HT-29 (cell line): ENCODE measurements around the gene MSI1. TPM values are rescaled to one million over a fixed set of nuclear protein-coding genes. Genes with fewer than 3 reads are reported as not detected.

Source experiments
- DNase-seq: peaks from one replicate; pipeline ENCODE4 v3.0.0-alpha.2; 2015; ENCODE audit warnings: low spot score
- total RNA-seq: library from RNA; depleted of rRNA; stranded (reverse); fragments of >200 nt; shearing (Covaris generic); gene quantifications from 2 replicates; pipeline ENCODE4 v1.2.3, GENCODE V29; 2014

MSI1 gene
- total RNA-seq, 1 experiment from 2014 or later: not detected

GRCh38 chr12:120377611-120378010 is 8.6 kb upstream of the MSI1 start:
- no peak for DNase-seq

- DNase-seq: no peak
Measured at GRCh38 chr12:120376934-120377572, 8.1 kb upstream of the MSI1 start.

- DNase-seq: no peak
Measured at GRCh38 chr12:120376416-120376815, 7.5 kb upstream of the MSI1 start.

- no peak for DNase-seq
Measured at GRCh38 chr12:120376009-120376408, 7.0 kb upstream of the MSI1 start.

GRCh38 chr12:120373683-120374082 is 4.7 kb upstream of the MSI1 start:
- DNase-seq: no peak

GRCh38 chr12:120370343-120371243 is 1.6 kb upstream of the MSI1 start:
- DNase-seq: no peak

- DNase-seq: no peak
Measured at GRCh38 chr12:120369603-120370342, 809 bp upstream of the MSI1 start.

- no peak for DNase-seq
Measured at GRCh38 chr12:120367924-120368788, 808 bp downstream of the MSI1 start.

- DNase-seq: no peak
Measured at GRCh38 chr12:120367233-120367923, 1.6 kb downstream of the MSI1 start.

GRCh38 chr12:120366845-120367232 is 2.1 kb downstream of the MSI1 start:
- no peak for DNase-seq

- no peak for DNase-seq
Measured at GRCh38 chr12:120366341-120366705, 2.6 kb downstream of the MSI1 start.

- no peak for DNase-seq
Measured at GRCh38 chr12:120365675-120366340, 3.2 kb downstream of the MSI1 start.

- DNase-seq: no peak
Measured at GRCh38 chr12:120364487-120364886, 4.5 kb downstream of the MSI1 start.

- no peak for DNase-seq
Measured at GRCh38 chr12:120363274-120363855, 5.6 kb downstream of the MSI1 start.

GRCh38 chr12:120362516-120363273 is 6.3 kb downstream of the MSI1 start:
- DNase-seq: no peak

GRCh38 chr12:120361506-120362208 is 7.3 kb downstream of the MSI1 start:
- DNase-seq: no peak

- DNase-seq: no peak
Measured at GRCh38 chr12:120359128-120359527, 9.8 kb downstream of the MSI1 start.

GRCh38 chr12:120358412-120359100 is 10.4 kb downstream of the MSI1 start:
- DNase-seq: no peak
